ENCODE data around the gene TEX22. TPM values are rescaled to one million over a fixed set of nuclear protein-coding genes. Genes with fewer than 3 reads are reported as not detected.

Gene TEX22
- total and polyA plus RNA-seq, 2 experiments from 2014 or later: 0.21 TPM

GRCh38 chr14:105431256-105431655 is 32.9 kb downstream of the TEX22 start:
- ATAC-seq (no peak), DNase-seq (ENCODE audit: low spot score) (no peak)
- H3K4me1 Mint-ChIP-seq: peaks cover 17% of the 10 kb centered on the region
- Histone ChIP-seq H3K79me2 (replicated peaks; ENCODE audit: insufficient read depth) (peaks cover 100% of the 10 kb centered on the region), H2AFZ (no peak overlapping the region), H3K27me3 (ENCODE audit: insufficient read depth) (no peaks in the 10 kb centered on the region), H3K27ac (ENCODE audit: low read depth) (no peak overlapping the region), H3F3A (replicated peaks; ENCODE audit: low read depth) (0 out of 2 replicates have a peak, but pooled peaks cover 2% of the 10 kb centered on the region), H4K20me1 (replicated peaks; ENCODE audit: insufficient read depth) (peaks cover 91% of the 10 kb centered on the region), H3K9me2 (ENCODE audit: insufficient read depth) (no peaks in the 10 kb centered on the region), H3K36me3 (ENCODE audit: insufficient read depth) (no peaks in the 10 kb centered on the region), H3K4me2 (no peak overlapping the region), H3K4me1 (ENCODE audit: insufficient read depth) (0 out of 2 replicates have a peak, but pooled peaks cover 3% of the 10 kb centered on the region), H3K4me3 (no peak overlapping the region)
- H3K4me3 Mint-ChIP-seq: no peak overlapping the region
- H3K27ac Mint-ChIP-seq: no peak overlapping the region
- H3K36me3 Mint-ChIP-seq (ENCODE audit: low read depth): peaks cover 46% of the 10 kb centered on the region
- TF ChIP-seq ZNF462 (CRISPR knock-in tag; IDR thresholded peaks at IDR 0.05) (no peak), EZH2 (IDR thresholded peaks at IDR 0.05; ENCODE audit: low read depth, unreplicated experiment) (no peak), EZH2phosphoT487 (IDR thresholded peaks at IDR 0.05; ENCODE audit: unreplicated experiment) (no peak), STAT1 (IDR thresholded peaks at IDR 0.05; ENCODE audit: unreplicated experiment) (no peak), NANOG (IDR thresholded peaks at IDR 0.05; ENCODE audit: borderline replicate concordance) (no peak)
- peaks cover 2% of the 10 kb centered on the region for H3K27me3 Mint-ChIP-seq (ENCODE audit: insufficient read depth, low read depth, poor library complexity)
- no peaks in the 10 kb centered on the region for H3K9me3 Mint-ChIP-seq

- no peak; the same call in 2 of the 3 replicates for ATAC-seq
Measured at GRCh38 chr14:105432657-105433056, 34.3 kb downstream of the TEX22 start.

More at GRCh38 chr14:105432657-105433056, 34.3 kb downstream of the TEX22 start:
- H3K4me3 ChIP-seq: no peak overlapping the region
- H3K9me2 ChIP-seq (ENCODE audit: insufficient read depth): no peaks in the 10 kb centered on the region
- no peaks in the 10 kb centered on the region for H3K36me3 ChIP-seq (ENCODE audit: insufficient read depth)
- Mint-ChIP-seq H3K27me3 (ENCODE audit: insufficient read depth, low read depth, poor library complexity) (no peaks in the 10 kb centered on the region), H3K36me3 (ENCODE audit: low read depth) (peaks cover 33% of the 10 kb centered on the region), H3K27ac (peak overlapping the region; percentile 67; the same call in 1 of the 2 replicates), H3K4me3 (no peak overlapping the region), H3K9me3 (no peaks in the 10 kb centered on the region), H3K4me1 (peaks cover 17% of the 10 kb centered on the region)
- H3K79me2 ChIP-seq (replicated peaks; ENCODE audit: insufficient read depth): peaks cover 98% of the 10 kb centered on the region
- TF ChIP-seq EZH2phosphoT487 (IDR thresholded peaks at IDR 0.05; ENCODE audit: unreplicated experiment) (no peak), EZH2 (IDR thresholded peaks at IDR 0.05; ENCODE audit: low read depth, unreplicated experiment) (no peak), ZNF114 (CRISPR knock-in tag; IDR thresholded peaks at IDR 0.05) (no peak)
- no peak overlapping the region for H2AFZ ChIP-seq
- H3K27ac ChIP-seq (ENCODE audit: low read depth): peak overlapping the region; percentile 59
- 0 out of 2 replicates have a peak, but pooled peaks cover 3% of the 10 kb centered on the region for H3K4me1 ChIP-seq (ENCODE audit: insufficient read depth)
- H3K27me3 ChIP-seq (ENCODE audit: insufficient read depth): no peaks in the 10 kb centered on the region
- H4K20me1 ChIP-seq (replicated peaks; ENCODE audit: insufficient read depth): peaks cover 84% of the 10 kb centered on the region
- H3K4me2 ChIP-seq: no peak overlapping the region
- DNase-seq (ENCODE audit: low spot score): no peak
- H3F3A ChIP-seq (replicated peaks; ENCODE audit: low read depth): 0 out of 2 replicates have a peak, but pooled peaks cover 2% of the 10 kb centered on the region
